MM.1S (cell line): ENCODE results near the gene APOB.

Experiments
- EZH2phosphoT487 ChIP-seq: fragments of 300-600 bp; sonication (generic); IDR thresholded peaks from 2 replicates; pipeline ENCODE4 v1.6.1; 2018; ENCODE audit warnings: antibody characterized with exemption, low read length
- TF ChIP-seq, protein P1 (sequence below): fragments of 300-600 bp; sonication (generic); IDR thresholded peaks from 2 replicates; pipeline ENCODE4 v1.5.1; 2016; ENCODE audit warnings: antibody characterized with exemption, low read length, mixed read lengths

GRCh38 chr2:21040468-21041377 is 3.1 kb downstream of the APOB start:
- TF ChIP-seq, protein P1, sequence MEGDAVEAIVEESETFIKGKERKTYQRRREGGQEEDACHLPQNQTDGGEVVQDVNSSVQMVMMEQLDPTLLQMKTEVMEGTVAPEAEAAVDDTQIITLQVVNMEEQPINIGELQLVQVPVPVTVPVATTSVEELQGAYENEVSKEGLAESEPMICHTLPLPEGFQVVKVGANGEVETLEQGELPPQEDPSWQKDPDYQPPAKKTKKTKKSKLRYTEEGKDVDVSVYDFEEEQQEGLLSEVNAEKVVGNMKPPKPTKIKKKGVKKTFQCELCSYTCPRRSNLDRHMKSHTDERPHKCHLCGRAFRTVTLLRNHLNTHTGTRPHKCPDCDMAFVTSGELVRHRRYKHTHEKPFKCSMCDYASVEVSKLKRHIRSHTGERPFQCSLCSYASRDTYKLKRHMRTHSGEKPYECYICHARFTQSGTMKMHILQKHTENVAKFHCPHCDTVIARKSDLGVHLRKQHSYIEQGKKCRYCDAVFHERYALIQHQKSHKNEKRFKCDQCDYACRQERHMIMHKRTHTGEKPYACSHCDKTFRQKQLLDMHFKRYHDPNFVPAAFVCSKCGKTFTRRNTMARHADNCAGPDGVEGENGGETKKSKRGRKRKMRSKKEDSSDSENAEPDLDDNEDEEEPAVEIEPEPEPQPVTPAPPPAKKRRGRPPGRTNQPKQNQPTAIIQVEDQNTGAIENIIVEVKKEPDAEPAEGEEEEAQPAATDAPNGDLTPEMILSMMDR = no peak
- no peak for TF ChIP-seq EZH2phosphoT487
